ENCODE measurements around the gene OPTN. TPM values are rescaled to one million over a fixed set of nuclear protein-coding genes. Genes with fewer than 3 reads are reported as not detected.

Gene OPTN
- 10 to 100 TPM; 60.9 to 90.2 TPM for total RNA-seq

DNA sequence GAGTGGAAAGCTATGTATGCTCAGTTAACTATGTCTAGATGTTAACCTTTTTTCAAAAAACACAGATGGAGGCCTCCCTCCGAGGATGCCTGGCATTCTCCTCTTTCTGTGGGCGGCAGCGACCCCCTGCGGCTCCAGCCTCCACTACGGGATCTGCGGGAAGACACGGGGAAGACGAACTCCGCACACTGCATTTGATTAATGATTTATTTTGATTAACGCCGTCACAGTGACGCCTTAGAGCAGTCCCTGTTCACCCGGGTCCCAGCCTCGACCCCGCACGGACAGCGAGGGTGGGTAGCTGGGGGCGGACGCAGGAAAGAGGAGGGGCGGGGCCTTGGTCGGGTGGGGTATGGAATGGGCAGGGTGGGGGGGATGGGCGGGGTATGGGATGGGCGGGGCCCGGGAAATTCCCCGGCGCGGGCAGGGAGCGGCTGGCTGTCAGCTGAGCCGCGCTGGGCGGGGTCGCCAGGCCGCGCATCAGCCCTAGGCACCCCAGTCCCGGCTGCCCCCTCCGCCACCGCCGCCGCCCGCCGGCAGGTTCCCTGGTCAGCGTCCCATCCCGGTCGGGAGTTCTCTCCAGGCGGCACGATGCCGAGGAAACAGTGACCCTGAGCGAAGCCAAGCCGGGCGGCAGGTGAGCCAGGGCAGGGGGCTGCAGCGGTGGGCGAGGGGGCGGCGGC is at the start of gene OPTN:
Gene OPTN (plus strand): TSS at position 498 of the 683 bp plus-strand sequence. CDS start 8,960 bp downstream, outside the sequence.

DNA sequence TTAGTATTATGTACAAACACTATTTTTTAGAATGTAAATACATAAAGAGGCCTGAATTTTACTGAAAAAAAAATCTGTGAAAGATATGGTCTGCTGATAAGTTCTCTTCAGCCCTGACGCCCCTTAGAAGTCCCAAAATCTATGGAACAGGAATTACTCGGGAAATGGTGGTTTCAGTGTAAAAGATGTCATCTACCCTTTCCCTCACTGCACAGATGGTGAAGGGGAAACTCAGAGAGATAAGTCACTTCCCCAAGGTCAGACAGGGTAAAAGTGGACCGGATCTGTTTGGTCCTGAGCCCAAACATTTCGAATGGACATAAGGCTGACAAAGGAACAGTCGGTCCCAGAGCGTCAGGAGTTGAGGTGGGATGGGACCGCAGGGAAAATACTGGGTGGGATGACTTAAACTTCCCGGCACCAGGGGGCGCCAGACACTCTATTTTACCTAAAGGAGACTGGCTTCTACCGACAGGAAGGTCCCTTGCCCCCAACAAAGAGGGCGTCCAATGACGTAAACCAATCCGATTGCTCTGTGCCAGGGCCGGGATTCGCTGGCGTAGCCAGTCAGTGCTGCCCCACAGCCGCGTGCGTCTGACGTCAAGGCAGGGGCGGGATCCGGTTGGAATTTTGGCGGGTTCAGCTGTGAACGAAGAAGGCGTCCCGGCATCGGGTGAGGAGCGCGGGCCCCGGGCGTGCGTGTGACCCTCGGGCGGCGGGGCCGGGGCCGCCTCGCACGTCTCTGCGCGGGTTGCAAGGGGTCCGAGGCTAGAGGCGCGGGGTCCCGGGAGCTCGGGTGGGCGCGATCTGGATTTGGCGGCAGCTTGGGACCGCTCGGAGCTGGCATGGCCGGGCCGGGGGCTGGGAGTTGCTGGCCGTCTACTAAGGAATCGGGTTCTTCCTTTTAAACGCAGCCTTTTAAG is 61.2 kb downstream of the OPTN start, which contains the start of gene MCM10:
Gene MCM10 (plus strand): TSS at position 625 of the 923 bp plus-strand sequence. CDS start 2,645 bp downstream, outside the sequence.

Small RNAs within 50 kb of the gene (small RNA-seq; reads per million reads assigned to genes)
- 0 reads per million in 2 donors for gene SNRPGP5

Other genes starting within 250 kb of the OPTN start
- not detected for gene CCDC3, start 98.5 kb upstream of the OPTN start, total RNA-seq
- 10 to 100 TPM in 1 of 2 donors, 1 to 10 TPM in 1; 4.8 to 21.3 TPM for gene MCM10, start 61.4 kb downstream of the OPTN start, total RNA-seq
- gene UCMA, start 134.2 kb downstream of the OPTN start, total RNA-seq: not detected
- gene PHYH, start 199.9 kb downstream of the OPTN start, total RNA-seq: 10 to 100 TPM; 13.7 to 19.3 TPM
- gene SEPHS1, start 248.1 kb downstream of the OPTN start, total RNA-seq: 10 to 100 TPM; 26.0 to 31.0 TPM

Data from melanocyte of skin (primary cell).